Spleen (tissue), 11 donors: Measurements from ENCODE around the gene ADARB2. TPM values are rescaled to one million over a fixed set of nuclear protein-coding genes. Genes with fewer than 3 reads are reported as not detected.

Experiments used
- DNase-seq: peaks from one replicate; pipeline ENCODE4 v3.0.0-alpha.2; 2020
- H3K27ac ChIP-seq, 8 donors: fragments of 200-600 bp; sonication (generic) in 7 of 8; 1 replicate in 4 of 8; 2 replicates in 4 of 8; pipeline versions ENCODE4 v1.5.0 to v1.8.0; 2016 to 2021; ENCODE audit warnings: inconsistent platforms in 4 of 8, mild to moderate bottlenecking in 4 of 8, moderate library complexity in 1 of 8
- H3K27me3 ChIP-seq, 7 donors: fragments of 200-600 bp; sonication (generic) in 6 of 7; replicated peaks in 1 of 7; 1 replicate in 4 of 7; 2 replicates in 3 of 7; pipeline versions ENCODE4 v1.5.0 to v1.8.0; 2016 to 2021; ENCODE audit warnings: inconsistent platforms in 3 of 7, mild to moderate bottlenecking in 1 of 7
- H3K36me3 ChIP-seq, 6 donors: fragments of 200-600 bp; sonication (generic) in 5 of 6; 1 replicate in 4 of 6; 2 replicates in 2 of 6; pipeline versions ENCODE4 v1.5.0 to v1.8.0; 2016 to 2021; ENCODE audit warnings: inconsistent platforms in 2 of 6
- H3K4me1 ChIP-seq, 6 donors: fragments of 200-600 bp; sonication (generic) in 5 of 6; 1 replicate in 3 of 6; 2 replicates in 3 of 6; pipeline versions ENCODE4 v1.5.0 to v1.8.0; 2016 to 2021; ENCODE audit warnings: inconsistent platforms in 3 of 6
- H3K4me3 ChIP-seq, 8 donors: fragments of 200-600 bp; sonication (generic) in 7 of 8; 1 replicate in 4 of 8; 2 replicates in 4 of 8; pipeline versions ENCODE4 v1.5.0 to v1.8.0; 2016 to 2021; ENCODE audit warnings: inconsistent platforms in 4 of 8, mild to moderate bottlenecking in 4 of 8, moderate library complexity in 2 of 8
- H3K9me3 ChIP-seq, 8 donors: fragments of 200-600 bp; sonication (generic) in 7 of 8; 1 replicate in 4 of 8; 2 replicates in 4 of 8; pipeline versions ENCODE4 v1.5.0 to v1.8.0; 2016 to 2021; ENCODE audit warnings: inconsistent platforms in 4 of 8
- POLR2A ChIP-seq, 3 donors: fragments of 450-650 bp; IDR thresholded peaks; one replicate each; pipeline ENCODE4 v1.5.1; 2017; ENCODE audit warnings: antibody characterized with exemption in 3 of 3, mild to moderate bottlenecking in 1 of 3
- POLR2AphosphoS5 ChIP-seq, 3 donors: sonication (generic); formaldehyde crosslinking; IDR thresholded peaks; one replicate each; pipeline ENCODE4 v1.5.1; 2017; ENCODE audit warnings: antibody characterized with exemption in 3 of 3
- WGBS, 5 donors: extraction: QIAGEN DNeasy Blood & Tissue Kit in 3 of 5; methylation state at CpG; one replicate each; pipeline versions ENCODE4 v1.1.5 to v1.1.7; 2013 to 2018; 5-methylcytosine and 5-hydroxymethylcytosine counted together
- intact Hi-C: fragments of 100-400 bp; cut with DNase I; formaldehyde crosslinking; loops from one replicate; pipeline ENCODE4 v1.15.0; 2023; ENCODE audit warnings: low total_unique reads
- polyA plus RNA-seq, 3 donors: library from polyadenylated mRNA; stranded (reverse); fragments of 200-250 nt; gene quantifications; one replicate each; pipeline ENCODE4 v1.2.1, GENCODE V29; 2013
- total RNA-seq, 7 donors: library from RNA; depleted of rRNA in 3 of 7; stranded (reverse); fragments of >200 nt in 3 of 7; fragmentation: NEBNext Ultra II Directional in 4 of 7; extraction: Animal tissue kit (Norgen Biotek cat#: 25700) in 4 of 7; gene quantifications; one replicate each; pipeline versions ENCODE4 v1.1.0 to v1.2.1, GENCODE V29; 2016 to 2021
- TF ChIP-seq, protein P1 (sequence below), 11 experiments: fragments of 200-600 bp in 7 of 11; fragments of 450-650 bp in 4 of 11; sonication (generic) in 4 of 11; IDR thresholded peaks in 8 of 11; conservative IDR thresholded peaks in 3 of 11; 1 replicate in 7 of 11; 2 replicates in 4 of 11; pipeline versions ENCODE4 v1.4.0 to v1.8.0; 2016 to 2021; ENCODE audit warnings: antibody characterized with exemption in 11 of 11, inconsistent platforms in 4 of 11, mild to moderate bottlenecking in 1 of 11
- donor health status: healthy with polysubstance abuse.
- donor health status: DM: no; HTN: no; CAD: no; lungs with moderate emphysema.
- donor health status: DM: no; HTN: no; CAD: no.
- donor health status: Bipolar disorder and iron deficiency.
- donor health status: healthy.
- donor health status: DM: no; HTN: no; CAD: no.
- donor health status: DM: yes; HTN: yes; CAD: no.

ADARB2 gene
- total and polyA plus RNA-seq, 10 donors = 0.05 to 8.1 (median 0.96) TPM

- no peak for DNase-seq
- TF ChIP-seq POLR2AphosphoS5 (IDR thresholded peaks at IDR 0.05) (no peak), POLR2A (IDR thresholded peaks at IDR 0.05) (no peak)
- TF ChIP-seq, protein P1, sequence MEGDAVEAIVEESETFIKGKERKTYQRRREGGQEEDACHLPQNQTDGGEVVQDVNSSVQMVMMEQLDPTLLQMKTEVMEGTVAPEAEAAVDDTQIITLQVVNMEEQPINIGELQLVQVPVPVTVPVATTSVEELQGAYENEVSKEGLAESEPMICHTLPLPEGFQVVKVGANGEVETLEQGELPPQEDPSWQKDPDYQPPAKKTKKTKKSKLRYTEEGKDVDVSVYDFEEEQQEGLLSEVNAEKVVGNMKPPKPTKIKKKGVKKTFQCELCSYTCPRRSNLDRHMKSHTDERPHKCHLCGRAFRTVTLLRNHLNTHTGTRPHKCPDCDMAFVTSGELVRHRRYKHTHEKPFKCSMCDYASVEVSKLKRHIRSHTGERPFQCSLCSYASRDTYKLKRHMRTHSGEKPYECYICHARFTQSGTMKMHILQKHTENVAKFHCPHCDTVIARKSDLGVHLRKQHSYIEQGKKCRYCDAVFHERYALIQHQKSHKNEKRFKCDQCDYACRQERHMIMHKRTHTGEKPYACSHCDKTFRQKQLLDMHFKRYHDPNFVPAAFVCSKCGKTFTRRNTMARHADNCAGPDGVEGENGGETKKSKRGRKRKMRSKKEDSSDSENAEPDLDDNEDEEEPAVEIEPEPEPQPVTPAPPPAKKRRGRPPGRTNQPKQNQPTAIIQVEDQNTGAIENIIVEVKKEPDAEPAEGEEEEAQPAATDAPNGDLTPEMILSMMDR (IDR thresholded peaks at IDR 0.05 in 8 of 11, conservative IDR thresholded peaks at IDR 0.05 in 3 of 11) = no peak
- Histone ChIP-seq H3K36me3 (no peaks in the 10 kb centered on the region), H3K4me1 (peaks cover 0 to 6% (median 0%) of the 10 kb centered on the region in 6 donors), H3K4me3 (no peak overlapping the region), H3K27ac (no peak overlapping the region), H3K9me3 (peaks cover 0 to 5% (median 0%) of the 10 kb centered on the region in 8 donors), H3K27me3 (peaks cover 0 to 28% (median 0%) of the 10 kb centered on the region in 7 donors)
- WGBS, 5 donors = 72 to 81% (median 75%) methylated on average over 16 of the region's 16 CpGs
- intact Hi-C loops = no loop called here
These were observed 287.6 kb downstream of the ADARB2 start for GRCh38 chr10:1449572-1450205.

DNA sequence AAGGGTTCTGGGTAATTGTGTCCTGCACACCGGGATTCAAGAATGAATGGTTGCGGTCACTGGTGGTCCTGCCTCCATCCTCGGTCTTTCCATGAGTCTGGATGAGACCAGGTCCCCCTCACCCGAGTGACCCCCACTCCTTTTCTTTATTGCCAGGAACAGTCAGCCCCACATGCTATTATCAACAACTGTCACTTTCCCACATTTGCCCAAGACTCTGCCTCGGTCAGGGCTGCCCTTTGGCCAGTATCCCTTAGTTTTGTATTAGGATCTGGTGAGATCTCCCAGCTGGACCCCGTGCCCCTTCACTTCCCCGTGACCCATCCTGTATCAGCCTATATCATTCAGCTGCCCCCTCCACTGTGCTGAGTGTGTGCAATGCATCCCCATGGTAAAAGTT, 288.3 kb downstream of the ADARB2 start:
- peaks cover 0 to 28% (median 0%) of the 10 kb centered on the region in 7 donors for H3K27me3 ChIP-seq
- no peak overlapping the region for H3K27ac ChIP-seq
- TF ChIP-seq, protein P1 (IDR thresholded peaks at IDR 0.05 in 8 of 11, conservative IDR thresholded peaks at IDR 0.05 in 3 of 11) = no peak
- TF ChIP-seq POLR2A (IDR thresholded peaks at IDR 0.05) = no peak
- no peak for TF ChIP-seq POLR2AphosphoS5 (IDR thresholded peaks at IDR 0.05)
- DNase-seq = no peak
- WGBS, 5 donors = 71 to 87% (median 74%) methylated on average over 7 of the region's 7 CpGs
- intact Hi-C loops = no loop called here
- H3K4me1 ChIP-seq = peaks cover 0 to 4% (median 0%) of the 10 kb centered on the region in 6 donors
- no peaks in the 10 kb centered on the region for H3K36me3 ChIP-seq
- no peak overlapping the region for H3K4me3 ChIP-seq
- peaks cover 0 to 5% (median 0%) of the 10 kb centered on the region in 8 donors for H3K9me3 ChIP-seq

- no peak for DNase-seq
- 50 to 72% (median 67%) methylated on average over 4 of the region's 4 CpGs for WGBS, 5 donors
- H3K36me3 ChIP-seq = no peaks in the 10 kb centered on the region
These were observed 288.9 kb downstream of the ADARB2 start for GRCh38 chr10:1448252-1448930.

More at GRCh38 chr10:1448252-1448930, 288.9 kb downstream of the ADARB2 start:
- H3K27me3 ChIP-seq = peaks cover 0 to 28% (median 0%) of the 10 kb centered on the region in 7 donors
- no peak overlapping the region for H3K27ac ChIP-seq
- no peak overlapping the region for H3K4me3 ChIP-seq
- H3K9me3 ChIP-seq = peaks cover 0 to 5% (median 0%) of the 10 kb centered on the region in 8 donors
- intact Hi-C loops = no loop called here
- no peaks in the 10 kb centered on the region for H3K4me1 ChIP-seq
- TF ChIP-seq POLR2AphosphoS5 (IDR thresholded peaks at IDR 0.05) = no peak
- TF ChIP-seq, protein P1 (IDR thresholded peaks at IDR 0.05 in 8 of 11, conservative IDR thresholded peaks at IDR 0.05 in 3 of 11) = no peak
- no peak for TF ChIP-seq POLR2A (IDR thresholded peaks at IDR 0.05)
